Suprapubic skin (tissue), 3 donors: Measurements from ENCODE around the gene CDC5L.

Experiments used
- POLR2A ChIP-seq, 2 donors: fragments of 450-650 bp; IDR thresholded peaks; one replicate each; pipeline ENCODE4 v1.6.1; 2017; ENCODE audit warnings: antibody characterized with exemption in 2 of 2, mild to moderate bottlenecking in 2 of 2, moderate library complexity in 2 of 2
- TF ChIP-seq, protein P1 (sequence below), 2 donors: fragments of 200-600 bp in 1 of 2; fragments of 450-650 bp in 1 of 2; sonication (generic) in 1 of 2; IDR thresholded peaks; one replicate each; pipeline ENCODE4 v1.5.1; 2016 to 2019; ENCODE audit warnings: antibody characterized with exemption in 2 of 2, mild to moderate bottlenecking in 1 of 2, moderate library complexity in 1 of 2

DNA sequence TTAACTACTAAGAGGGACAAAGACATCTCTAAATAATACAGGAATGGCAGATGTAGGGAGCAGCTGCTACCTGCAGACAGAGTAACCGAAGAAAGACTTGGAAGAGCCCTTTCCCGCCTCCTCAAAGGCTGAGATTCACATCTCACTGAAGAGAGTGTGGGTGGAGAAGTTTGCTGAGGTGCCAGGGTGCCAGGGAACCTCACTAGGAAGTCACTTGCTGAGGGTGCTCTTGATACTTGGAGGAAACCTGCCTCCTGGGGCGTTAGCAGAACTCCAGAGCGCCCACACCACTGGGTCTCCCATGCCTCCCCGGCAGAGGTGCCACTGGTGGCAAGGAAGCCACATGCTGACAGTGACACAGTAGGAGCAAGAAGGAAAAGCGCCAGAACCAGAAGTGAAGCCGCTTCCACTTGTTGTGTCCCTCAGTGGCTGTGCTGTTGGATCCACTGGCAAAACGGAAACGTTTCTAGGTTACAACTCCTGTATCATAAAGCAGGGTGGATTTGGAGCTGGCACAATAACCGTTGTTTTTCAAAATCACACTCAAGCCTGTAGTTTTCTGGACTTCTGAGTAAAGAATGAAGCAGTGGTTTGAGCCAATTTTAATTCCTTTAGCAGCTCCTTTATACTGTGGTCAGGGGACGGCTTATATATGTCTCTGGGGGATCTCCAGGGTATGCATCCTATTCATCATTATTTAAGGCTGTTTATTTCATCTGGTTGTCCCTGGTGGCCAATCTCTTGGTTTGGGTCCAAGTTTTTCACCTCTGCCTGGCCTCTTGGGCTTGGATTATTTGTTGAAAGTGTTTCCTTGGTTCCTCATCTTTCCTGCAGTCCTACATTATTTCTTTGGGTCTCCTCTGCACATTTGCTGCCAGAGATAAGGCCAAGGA, 64.5 kb downstream of the CDC5L start:
- TF ChIP-seq, protein P1, sequence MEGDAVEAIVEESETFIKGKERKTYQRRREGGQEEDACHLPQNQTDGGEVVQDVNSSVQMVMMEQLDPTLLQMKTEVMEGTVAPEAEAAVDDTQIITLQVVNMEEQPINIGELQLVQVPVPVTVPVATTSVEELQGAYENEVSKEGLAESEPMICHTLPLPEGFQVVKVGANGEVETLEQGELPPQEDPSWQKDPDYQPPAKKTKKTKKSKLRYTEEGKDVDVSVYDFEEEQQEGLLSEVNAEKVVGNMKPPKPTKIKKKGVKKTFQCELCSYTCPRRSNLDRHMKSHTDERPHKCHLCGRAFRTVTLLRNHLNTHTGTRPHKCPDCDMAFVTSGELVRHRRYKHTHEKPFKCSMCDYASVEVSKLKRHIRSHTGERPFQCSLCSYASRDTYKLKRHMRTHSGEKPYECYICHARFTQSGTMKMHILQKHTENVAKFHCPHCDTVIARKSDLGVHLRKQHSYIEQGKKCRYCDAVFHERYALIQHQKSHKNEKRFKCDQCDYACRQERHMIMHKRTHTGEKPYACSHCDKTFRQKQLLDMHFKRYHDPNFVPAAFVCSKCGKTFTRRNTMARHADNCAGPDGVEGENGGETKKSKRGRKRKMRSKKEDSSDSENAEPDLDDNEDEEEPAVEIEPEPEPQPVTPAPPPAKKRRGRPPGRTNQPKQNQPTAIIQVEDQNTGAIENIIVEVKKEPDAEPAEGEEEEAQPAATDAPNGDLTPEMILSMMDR (IDR thresholded peaks at IDR 0.05) = no peak
- no peak for TF ChIP-seq POLR2A (IDR thresholded peaks at IDR 0.05)
